GM19023 (cell line): Measurements from ENCODE around the gene POMC.
"Not testable (repeated sequence)": the region's sequence is repeated elsewhere in the genome, so short reads cannot be mapped to it uniquely, and the experiment has no call there.

Experiments used
- ATAC-seq: cut with Tn5 transposase; IDR thresholded peaks from one replicate; pipeline ENCODE4 v1.9.1; 2021; ENCODE audit warnings: mild to moderate bottlenecking, moderate library complexity; ENCODE audit not compliant: unreplicated experiment

The POMC gene

GRCh38 chr2:25140535-25140934, 27.8 kb downstream of the POMC start:
- not testable (repeated sequence) for ATAC-seq

- ATAC-seq, result no peak
Observed at GRCh38 chr2:25132693-25133092, 35.7 kb downstream of the POMC start.

GRCh38 chr2:25132299-25132635, 36.1 kb downstream of the POMC start:
- no peak for ATAC-seq

DNA sequence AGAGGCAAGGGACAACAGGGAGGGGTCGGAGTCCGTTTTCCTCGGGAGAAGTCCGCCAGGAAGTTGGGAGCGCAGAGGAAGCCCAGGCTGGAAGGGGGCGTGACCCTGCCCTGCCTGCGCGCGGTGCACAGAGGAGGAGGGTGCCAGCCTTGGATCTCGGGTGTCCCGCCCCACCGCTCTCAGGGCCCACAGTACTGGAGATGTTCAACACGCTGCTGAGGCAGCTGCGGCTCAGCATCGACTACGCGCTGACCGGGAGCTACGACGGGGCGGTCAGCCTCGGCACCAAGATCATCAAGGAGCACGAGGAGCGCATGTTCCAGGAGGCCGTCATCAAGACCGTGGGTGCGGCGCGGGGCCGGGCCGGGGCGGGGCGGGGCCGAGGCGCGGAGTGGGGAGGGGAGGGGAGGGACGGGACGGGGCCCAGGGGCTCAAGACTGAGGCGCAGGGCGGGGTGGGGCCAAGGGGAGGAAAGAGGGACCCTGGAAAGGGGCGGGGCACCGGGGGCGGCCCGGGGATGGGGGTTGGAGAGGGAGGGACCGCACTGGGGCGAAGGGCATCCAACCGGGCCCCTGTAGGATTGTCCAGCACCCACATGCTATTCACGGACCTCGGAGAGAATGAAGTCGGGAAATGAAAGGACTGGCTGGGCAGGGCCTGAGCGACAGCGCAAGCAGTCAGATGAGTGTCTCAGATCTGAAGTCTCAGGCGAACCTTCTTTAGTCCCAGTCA, 36.6 kb downstream of the POMC start:
- no peak for ATAC-seq

GRCh38 chr2:25131253-25131566, 37.2 kb downstream of the POMC start:
- no peak for ATAC-seq

DNA sequence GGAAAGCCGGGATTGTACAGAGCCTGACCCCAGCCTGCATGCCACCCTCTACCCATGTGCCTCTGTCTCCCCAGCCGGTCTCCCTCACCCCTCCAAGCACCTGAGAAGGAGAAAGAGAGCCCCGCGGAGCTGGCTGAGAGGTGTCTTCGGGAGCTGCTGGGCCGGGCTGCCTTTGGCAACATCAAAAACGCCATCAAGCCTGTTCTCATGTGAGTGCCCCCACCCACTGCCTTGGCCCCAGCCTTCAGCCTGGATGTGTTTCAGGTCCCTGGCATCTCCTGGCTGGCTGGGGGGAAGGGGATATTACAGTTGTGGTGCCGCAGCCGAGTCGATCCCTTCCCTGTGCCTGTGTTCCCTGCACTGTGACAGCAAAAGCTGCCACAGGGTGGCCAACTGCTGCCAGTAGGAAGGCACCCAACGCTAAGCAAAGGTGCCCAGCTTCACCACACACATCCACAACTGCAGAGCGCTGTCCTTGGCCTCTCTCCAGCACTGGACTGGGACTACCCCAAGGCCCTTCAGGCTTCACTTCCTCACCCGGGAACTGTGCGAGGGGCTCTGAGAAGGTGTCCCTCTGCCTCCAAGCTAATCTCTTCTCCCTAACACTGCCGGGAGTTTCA, 38.4 kb downstream of the POMC start:
- no peak for ATAC-seq

DNA sequence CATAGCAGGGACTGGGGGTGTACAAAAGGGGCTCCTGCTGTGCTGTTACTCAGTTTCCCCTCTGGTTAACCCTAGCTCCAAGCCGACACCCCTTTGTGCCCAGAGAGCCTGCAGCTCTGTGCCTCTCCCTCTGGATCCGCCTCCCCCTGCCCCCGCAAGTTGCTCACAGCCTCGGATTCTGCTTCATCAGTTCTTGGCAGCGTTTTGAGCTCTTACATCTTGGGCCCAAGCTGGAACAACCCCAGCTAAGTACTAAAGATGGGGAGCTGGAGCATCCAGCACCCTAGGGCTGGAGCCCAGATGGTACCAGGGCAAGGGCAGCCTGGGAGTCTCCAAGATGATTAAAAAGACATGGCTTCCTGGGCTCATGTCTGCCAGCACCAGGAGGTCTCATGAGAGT, 40.7 kb downstream of the POMC start:
- ATAC-seq, result no peak

GRCh38 chr2:25127071-25127470, 41.3 kb downstream of the POMC start:
- not testable (repeated sequence) for ATAC-seq

DNA sequence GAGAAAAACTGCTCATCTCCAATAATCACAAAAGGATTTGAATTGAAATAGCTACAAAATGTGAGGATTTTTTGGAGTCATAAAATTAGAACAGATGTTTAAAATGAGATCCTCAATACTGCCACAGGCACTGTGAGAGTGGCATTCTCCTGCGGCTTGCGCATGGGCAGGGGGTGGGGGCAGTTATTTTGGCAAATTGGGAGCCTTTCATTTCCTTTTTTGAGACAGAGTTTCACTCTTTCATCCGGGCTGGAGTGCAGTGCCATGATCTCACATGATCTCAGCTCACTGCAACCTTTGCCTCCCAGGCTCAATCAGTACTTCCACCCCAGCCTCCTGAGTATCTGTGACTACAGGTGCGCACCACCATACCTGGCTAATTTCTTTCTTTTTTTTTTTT, 42.4 kb downstream of the POMC start:
- no peak for ATAC-seq

DNA sequence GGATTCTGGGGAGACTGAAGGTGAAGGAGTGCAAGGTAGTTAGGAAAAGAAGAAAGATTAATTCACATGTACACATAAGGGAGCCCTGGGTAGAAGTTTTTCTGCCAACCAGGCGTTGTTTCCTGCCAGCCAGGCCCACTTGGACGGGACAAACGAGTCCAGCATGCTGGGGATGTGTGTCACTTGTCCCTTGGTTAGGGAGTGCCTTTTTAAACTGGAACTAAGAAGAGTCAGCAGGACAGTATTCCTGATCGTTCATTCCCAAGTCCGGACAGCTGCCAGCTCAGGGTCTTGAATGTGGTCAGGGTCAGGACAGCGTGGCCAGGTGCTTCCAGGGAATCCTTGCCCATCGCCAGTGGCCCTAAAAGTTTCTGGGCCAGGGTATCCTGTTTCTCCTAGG, 43.2 kb downstream of the POMC start:
- ATAC-seq, result no peak

DNA sequence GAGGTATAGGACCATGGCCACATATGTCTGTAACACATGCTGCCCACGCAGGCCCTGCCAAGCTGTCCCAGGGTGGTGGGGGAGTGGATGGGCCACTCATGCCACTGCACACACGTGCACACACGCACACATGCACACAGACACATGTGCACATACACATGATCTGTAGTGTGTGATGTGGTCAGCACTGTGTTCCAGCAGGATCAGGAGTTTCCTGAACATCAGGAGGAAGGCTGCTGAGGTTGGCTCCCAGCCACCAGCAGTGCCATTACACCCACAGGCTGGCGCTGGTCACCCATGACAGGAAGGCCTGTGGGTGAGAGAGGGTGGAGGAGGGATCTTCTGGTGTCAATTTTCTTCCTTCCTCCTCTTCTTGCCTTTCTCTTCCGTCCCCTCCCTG, 44.7 kb downstream of the POMC start:
- ATAC-seq, result no peak

DNA sequence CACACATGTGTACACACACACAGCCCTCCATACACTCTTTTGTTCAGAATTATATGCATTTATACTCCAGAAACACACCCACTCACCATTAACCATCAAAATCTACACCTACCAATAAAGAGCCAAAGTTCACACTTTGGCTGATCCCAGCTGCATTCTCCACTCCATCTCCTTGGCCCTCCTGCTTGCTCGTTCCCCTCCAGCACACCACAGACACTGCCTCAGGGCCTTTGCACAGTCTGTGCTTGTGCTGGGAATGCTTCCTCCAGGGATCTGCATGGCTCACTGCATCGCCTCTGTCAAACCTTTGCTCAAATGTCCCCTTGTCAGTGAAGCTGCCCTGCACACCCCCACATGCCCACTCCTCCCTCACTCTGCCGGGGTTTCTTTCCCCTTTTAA, 46.0 kb downstream of the POMC start:
- no peak for ATAC-seq

DNA sequence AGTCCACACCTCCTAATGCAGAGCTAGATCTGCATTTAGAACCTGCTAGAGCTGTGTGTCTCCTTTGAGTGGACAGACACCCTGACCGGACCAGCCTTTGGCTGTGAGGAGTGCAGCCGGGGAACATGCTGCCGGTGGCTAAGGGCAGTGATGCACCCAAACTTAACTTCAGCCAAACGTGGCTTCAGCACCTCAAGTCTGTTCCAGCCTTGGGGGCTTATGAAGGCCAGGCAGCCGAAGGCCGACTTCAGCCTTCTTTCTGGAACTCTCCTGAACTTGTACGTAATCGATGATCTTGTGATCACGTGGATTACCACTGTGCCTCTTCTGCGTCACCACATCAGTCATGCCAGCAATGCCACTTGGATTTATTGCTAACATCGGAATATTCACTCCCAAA, 49.1 kb downstream of the POMC start:
- ATAC-seq, result no peak

GRCh38 chr2:25116956-25117355, 51.4 kb downstream of the POMC start:
- ATAC-seq, result no peak

DNA sequence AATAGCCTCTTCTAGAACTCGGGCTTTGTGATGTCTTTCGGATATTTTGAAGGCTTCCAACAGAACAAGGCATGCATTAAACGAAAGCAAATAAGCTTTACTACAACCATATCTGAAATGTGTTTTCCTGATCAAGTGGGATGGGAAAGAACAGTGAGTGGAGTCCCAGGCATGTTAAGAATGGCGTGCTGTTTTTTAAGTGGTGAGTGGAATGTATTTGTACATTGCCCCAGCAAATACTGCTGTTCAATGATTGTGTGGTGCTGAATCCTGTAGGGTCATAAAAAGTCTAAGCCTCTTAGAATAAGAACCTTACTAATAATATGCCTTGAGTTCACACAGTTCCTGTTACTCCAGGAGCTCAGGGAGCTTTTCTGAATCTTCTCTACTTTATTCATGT, 52.5 kb downstream of the POMC start:
- ATAC-seq, result no peak

DNA sequence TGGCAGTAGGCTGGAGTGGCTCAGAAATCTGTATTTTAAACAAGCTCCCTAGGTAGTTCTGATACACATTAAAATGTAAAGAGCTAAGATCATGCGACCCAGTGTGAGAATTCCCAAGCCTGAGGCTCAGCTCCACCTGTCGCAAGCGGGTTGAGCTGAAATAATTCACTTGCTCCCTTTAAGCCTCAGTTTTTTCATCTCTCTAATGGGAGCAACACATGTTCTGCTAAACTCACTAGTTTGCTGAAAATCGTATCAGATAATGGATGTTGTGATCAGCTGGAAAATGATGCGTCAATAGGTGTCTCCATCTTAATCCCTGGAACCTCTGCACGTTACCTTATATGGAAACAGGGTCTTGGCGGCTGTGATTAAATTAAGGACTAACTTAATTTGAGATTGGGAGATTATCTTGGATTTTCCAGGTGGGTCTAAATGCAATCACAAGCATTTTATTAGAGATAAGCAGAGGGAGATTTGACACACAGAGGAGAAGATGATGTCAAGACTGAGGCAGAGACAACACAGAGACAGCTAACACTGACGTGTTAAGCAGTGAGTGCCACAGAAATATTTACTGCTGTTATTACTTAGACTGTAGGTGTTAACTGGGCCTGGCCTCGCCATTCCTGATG, 53.0 kb downstream of the POMC start:
- ATAC-seq, result no peak

GRCh38 chr2:25112113-25112512, 56.3 kb downstream of the POMC start:
- ATAC-seq, result no peak
